Measurements from ENCODE around the gene CITED1. TPM values are rescaled to one million over a fixed set of nuclear protein-coding genes. Genes with fewer than 3 reads are reported as not detected.

The CITED1 gene
- total RNA-seq, 2 donors from 2014 or later: not detected

DNA sequence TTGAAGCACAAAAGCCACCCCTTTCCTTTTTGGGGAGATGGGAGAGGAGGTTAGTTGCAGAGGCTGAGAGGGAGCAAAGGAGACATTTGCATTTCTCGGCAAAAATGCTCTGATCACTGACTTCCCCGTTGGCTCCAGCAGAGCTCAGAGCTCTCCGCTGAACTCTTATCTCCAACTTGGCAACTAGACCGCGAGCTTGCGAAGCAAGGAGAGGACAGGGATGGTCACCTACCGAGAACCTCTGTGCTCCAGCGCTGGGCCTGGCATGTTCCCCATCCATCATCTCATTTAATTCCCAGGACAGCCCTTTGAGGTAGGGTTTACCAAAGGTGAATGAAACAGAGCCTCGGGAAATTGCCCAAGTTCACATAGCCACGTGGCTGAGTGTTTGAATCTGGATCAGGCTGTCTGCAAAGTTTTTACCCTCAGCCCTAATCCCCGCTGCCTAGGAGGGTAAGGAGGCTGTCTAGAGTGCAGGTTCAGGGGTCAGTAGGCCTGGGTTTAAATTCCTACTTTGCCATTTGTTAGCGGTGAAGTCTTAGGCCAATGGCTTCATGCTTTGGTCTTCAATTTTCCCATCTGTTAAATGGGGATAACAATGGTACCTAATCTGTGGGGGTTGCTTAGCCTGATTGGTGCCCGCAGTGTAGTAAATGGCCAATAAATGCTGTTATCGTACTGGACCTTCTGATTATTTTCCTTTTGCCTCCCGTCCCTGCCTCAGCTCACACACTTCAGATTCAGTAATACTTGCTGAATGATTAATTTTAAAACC lies 3.8 kb upstream of the CITED1 start:
- ATAC-seq (no peak), DNase-seq (peak in 1 of 4 donors; percentile 26)

DNA sequence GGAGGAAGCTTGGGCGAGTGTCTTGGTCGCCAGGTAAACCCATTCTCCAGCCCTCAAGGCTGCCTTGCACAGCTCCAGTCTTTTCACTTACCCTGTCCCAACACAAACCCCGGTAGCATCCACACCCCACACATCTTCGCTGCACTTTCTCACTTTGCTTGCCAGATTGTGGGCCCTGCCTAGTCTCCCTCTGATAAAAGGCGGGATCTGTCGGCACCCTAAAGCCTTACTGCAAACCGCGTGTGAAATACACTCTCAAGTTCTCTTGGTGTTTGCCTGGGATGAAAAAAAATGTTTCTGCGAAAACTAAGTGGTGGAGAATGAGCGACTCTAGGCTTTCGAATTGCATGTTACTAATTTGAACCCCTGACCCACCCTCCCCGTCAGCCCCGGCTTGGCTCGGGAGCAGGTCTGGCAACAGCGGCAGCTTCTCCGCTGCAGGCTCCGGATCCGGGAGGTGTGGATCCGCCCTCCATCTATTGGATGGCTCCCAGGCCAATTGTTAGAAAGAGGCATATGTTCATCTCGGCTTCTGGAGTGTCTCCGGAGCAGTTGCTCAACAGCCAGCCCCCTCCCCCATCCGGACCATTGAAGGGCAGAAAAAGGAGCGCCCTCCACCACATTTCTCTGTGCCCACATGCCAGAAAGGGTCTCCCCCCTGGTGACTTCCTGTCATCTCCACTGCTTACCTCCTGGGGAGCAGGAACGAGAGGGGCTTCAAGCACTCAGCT lies 3.0 kb upstream of the CITED1 start:
- intact Hi-C loops (cut with DNase I): no loop called here
- ATAC-seq (peak; percentile 76), DNase-seq (peak; percentile 62 to 79 (median 67))
- 0 to 1% methylated on average over 10 to 20 of the region's 24 CpGs for WGBS, 2 donors
- Histone ChIP-seq H3K27me3 (no peaks in the 10 kb centered on the region), H3K4me1 (peaks cover 24% of the 10 kb centered on the region), H3K36me3 (replicated peaks in 1 of 2; ENCODE audit: insufficient read depth in 1 of 2, low read depth in 2 of 2) (no peaks in the 10 kb centered on the region), H3K9me3 (no peaks in the 10 kb centered on the region), H3K4me3 (no peak overlapping the region), H3K27ac (no peak overlapping the region)
- TF ChIP-seq POLR2A (IDR thresholded peaks at IDR 0.05): no peak
- TF ChIP-seq, protein P1, sequence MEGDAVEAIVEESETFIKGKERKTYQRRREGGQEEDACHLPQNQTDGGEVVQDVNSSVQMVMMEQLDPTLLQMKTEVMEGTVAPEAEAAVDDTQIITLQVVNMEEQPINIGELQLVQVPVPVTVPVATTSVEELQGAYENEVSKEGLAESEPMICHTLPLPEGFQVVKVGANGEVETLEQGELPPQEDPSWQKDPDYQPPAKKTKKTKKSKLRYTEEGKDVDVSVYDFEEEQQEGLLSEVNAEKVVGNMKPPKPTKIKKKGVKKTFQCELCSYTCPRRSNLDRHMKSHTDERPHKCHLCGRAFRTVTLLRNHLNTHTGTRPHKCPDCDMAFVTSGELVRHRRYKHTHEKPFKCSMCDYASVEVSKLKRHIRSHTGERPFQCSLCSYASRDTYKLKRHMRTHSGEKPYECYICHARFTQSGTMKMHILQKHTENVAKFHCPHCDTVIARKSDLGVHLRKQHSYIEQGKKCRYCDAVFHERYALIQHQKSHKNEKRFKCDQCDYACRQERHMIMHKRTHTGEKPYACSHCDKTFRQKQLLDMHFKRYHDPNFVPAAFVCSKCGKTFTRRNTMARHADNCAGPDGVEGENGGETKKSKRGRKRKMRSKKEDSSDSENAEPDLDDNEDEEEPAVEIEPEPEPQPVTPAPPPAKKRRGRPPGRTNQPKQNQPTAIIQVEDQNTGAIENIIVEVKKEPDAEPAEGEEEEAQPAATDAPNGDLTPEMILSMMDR (IDR thresholded peaks at IDR 0.05): no peak

More for the DNA sequence above, 3.8 kb upstream of the CITED1 start:
- peaks cover 24% of the 10 kb centered on the region for H3K4me1 ChIP-seq
- H3K27ac ChIP-seq: no peak overlapping the region
- H3K9me3 ChIP-seq: no peaks in the 10 kb centered on the region
- no peaks in the 10 kb centered on the region for H3K36me3 ChIP-seq (replicated peaks in 1 of 2; ENCODE audit: insufficient read depth in 1 of 2, low read depth in 2 of 2)
- H3K4me3 ChIP-seq: no peak overlapping the region
- intact Hi-C loops (cut with DNase I): no loop called here
- no peaks in the 10 kb centered on the region for H3K27me3 ChIP-seq
- 25 to 94% methylated on average over 3 to 15 of the region's 15 CpGs for WGBS, 2 donors
- TF ChIP-seq, protein P1 (IDR thresholded peaks at IDR 0.05): no peak
- no peak for TF ChIP-seq POLR2A (IDR thresholded peaks at IDR 0.05)

DNA sequence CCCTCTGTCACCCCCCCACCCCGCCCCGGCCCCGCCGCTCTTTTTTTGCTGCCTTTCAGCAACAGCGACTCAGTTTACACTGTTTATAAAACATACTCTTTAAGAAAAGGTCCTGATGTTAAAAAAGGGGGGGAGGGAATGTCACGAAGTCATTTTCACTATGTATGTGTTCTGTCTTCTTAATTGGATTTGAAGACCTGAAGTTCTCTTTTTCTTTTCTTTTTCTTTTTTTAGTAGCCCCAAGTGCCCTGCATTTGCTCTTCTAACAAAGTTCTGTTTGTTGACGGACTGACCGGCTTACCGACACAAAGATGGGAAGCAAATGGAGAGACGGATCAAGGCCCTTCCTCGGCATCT lies 2.5 kb upstream of the CITED1 start:
- intact Hi-C loops (cut with DNase I): no loop called here
- Histone ChIP-seq H3K27ac (no peak overlapping the region), H3K36me3 (replicated peaks in 1 of 2; ENCODE audit: insufficient read depth in 1 of 2, low read depth in 2 of 2) (no peaks in the 10 kb centered on the region), H3K4me3 (no peak overlapping the region), H3K4me1 (peaks cover 24% of the 10 kb centered on the region), H3K9me3 (no peaks in the 10 kb centered on the region), H3K27me3 (no peaks in the 10 kb centered on the region)
- ATAC-seq: no peak
- TF ChIP-seq, protein P1 (IDR thresholded peaks at IDR 0.05): no peak
- TF ChIP-seq POLR2A (IDR thresholded peaks at IDR 0.05): no peak
- WGBS, 2 donors: 6% methylated on average over 10 to 11 of the region's 11 CpGs
- no peak for DNase-seq

GRCh38 chrX:72307646-72308051 lies 1.9 kb upstream of the CITED1 start:
- H3K4me1 ChIP-seq: peaks cover 24% of the 10 kb centered on the region
- H3K27me3 ChIP-seq: no peaks in the 10 kb centered on the region
- no peak overlapping the region for H3K4me3 ChIP-seq
- ATAC-seq: no peak
- no peaks in the 10 kb centered on the region for H3K36me3 ChIP-seq (replicated peaks in 1 of 2; ENCODE audit: insufficient read depth in 1 of 2, low read depth in 2 of 2)
- DNase-seq: no peak
- no peak overlapping the region for H3K27ac ChIP-seq
- no peaks in the 10 kb centered on the region for H3K9me3 ChIP-seq
- intact Hi-C loops (cut with DNase I): no loop called here
- TF ChIP-seq POLR2A (IDR thresholded peaks at IDR 0.05): no peak
- TF ChIP-seq, protein P1 (IDR thresholded peaks at IDR 0.05): no peak
- WGBS, 2 donors: 0 to 7% methylated on average over 3 to 17 of the region's 17 CpGs
